ENCODE data around the gene CTRB2.
"Not testable (repeated sequence)": the region's sequence is repeated elsewhere in the genome, so short reads cannot be mapped to it uniquely, and the experiment has no call there.

Gene CTRB2

GRCh38 chr16:75216127-75216526 lies 9.2 kb upstream of the CTRB2 start:
- TF ChIP-seq, protein P1, sequence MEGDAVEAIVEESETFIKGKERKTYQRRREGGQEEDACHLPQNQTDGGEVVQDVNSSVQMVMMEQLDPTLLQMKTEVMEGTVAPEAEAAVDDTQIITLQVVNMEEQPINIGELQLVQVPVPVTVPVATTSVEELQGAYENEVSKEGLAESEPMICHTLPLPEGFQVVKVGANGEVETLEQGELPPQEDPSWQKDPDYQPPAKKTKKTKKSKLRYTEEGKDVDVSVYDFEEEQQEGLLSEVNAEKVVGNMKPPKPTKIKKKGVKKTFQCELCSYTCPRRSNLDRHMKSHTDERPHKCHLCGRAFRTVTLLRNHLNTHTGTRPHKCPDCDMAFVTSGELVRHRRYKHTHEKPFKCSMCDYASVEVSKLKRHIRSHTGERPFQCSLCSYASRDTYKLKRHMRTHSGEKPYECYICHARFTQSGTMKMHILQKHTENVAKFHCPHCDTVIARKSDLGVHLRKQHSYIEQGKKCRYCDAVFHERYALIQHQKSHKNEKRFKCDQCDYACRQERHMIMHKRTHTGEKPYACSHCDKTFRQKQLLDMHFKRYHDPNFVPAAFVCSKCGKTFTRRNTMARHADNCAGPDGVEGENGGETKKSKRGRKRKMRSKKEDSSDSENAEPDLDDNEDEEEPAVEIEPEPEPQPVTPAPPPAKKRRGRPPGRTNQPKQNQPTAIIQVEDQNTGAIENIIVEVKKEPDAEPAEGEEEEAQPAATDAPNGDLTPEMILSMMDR (IDR thresholded peaks at IDR 0.05; ENCODE audit: borderline replicate concordance, control extremely low read depth, extremely low read depth, insufficient read depth, missing control alignments) = no peak
- DNase-seq (ENCODE audit: low spot score) = no peak
- in situ Hi-C loops (cut with MboI; ENCODE audit: low sequenced_read_pairs, unreplicated experiment) = loop anchor here (10.0 to 25.0 kb wide), 2 partner anchors 169 to 546 kb away; no protein-coding TSS in a partner anchor

DNA sequence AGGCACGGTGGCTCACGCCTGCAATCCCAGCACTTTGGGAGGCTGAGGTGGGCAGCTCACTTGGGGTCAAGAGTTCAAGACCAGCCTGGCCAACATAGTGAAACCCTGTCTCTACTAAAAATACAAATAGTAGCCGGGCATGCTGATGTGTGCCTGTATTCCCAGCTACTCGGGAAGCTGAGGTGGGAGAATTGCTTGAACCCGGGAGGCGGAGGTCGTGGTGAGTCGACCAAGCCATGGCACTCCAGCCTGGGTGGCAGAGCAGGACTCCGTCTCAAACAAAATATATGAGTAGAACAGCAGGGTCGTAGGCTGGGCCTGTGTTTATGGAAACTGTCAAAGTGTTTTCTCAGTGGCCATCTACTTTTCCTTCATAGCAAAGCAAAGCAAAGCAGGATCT lies 4.3 kb upstream of the CTRB2 start:
- in situ Hi-C loops (cut with MboI; ENCODE audit: low sequenced_read_pairs, unreplicated experiment) = loop anchor here (10.0 to 25.0 kb wide), 2 partner anchors 174 to 551 kb away; no protein-coding TSS in a partner anchor
- not testable (repeated sequence) for DNase-seq (ENCODE audit: low spot score)

- in situ Hi-C loops (cut with MboI; ENCODE audit: low sequenced_read_pairs, unreplicated experiment) = loop anchor here (10.0 to 25.0 kb wide), 2 partner anchors 175 to 552 kb away; no protein-coding TSS in a partner anchor
- DNase-seq (ENCODE audit: low spot score) = no peak
- TF ChIP-seq, protein P1 (IDR thresholded peaks at IDR 0.05; ENCODE audit: borderline replicate concordance, control extremely low read depth, extremely low read depth, insufficient read depth, missing control alignments) = no peak
Observed at GRCh38 chr16:75209944-75210343, 3.0 kb upstream of the CTRB2 start.

- not testable (repeated sequence) for DNase-seq (ENCODE audit: low spot score)
- in situ Hi-C loops (cut with MboI; ENCODE audit: low sequenced_read_pairs, unreplicated experiment) = loop anchor here (25.0 kb wide), 1 partner anchor 553 kb away; no protein-coding TSS in a partner anchor
Observed at GRCh38 chr16:75209514-75209913, 2.6 kb upstream of the CTRB2 start.

DNA sequence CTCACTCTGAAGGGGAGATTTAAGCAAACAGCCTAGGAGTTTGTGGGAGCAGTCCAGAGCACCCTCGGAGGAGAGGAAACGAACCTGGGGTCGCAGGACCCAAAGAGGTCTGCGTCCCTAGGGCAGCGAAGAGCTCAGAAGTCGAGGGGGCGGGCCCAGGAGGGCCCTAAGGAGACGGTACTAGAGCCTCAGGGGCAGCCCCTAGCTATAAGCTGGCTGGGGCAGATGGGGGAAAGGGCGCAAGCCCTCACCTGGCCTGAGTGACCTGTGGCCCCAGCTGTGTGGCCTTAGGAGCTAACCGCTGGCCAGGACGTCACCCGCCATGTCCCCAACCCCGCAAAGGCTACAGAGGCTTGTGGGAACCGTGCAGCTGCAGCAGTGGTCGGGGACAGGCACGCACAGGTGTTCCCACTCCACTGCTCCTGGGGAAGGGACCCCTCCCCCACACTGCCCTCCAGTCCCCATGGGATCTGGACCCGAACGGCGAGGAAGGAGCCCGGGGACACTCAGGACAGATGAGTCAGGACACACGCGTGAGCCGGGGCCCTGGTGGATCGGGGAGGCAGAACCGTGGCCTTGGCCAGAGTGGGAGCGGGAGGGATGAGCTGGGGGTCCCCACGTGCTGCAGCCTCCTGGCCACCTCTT lies 2.0 kb upstream of the CTRB2 start:
- in situ Hi-C loops (cut with MboI; ENCODE audit: low sequenced_read_pairs, unreplicated experiment) = loop anchor here (25.0 kb wide), 1 partner anchor 553 kb away; no protein-coding TSS in a partner anchor
- peak; percentile 15 for DNase-seq (ENCODE audit: low spot score)
- TF ChIP-seq, protein P1 (IDR thresholded peaks at IDR 0.05; ENCODE audit: borderline replicate concordance, control extremely low read depth, extremely low read depth, insufficient read depth, missing control alignments) = no peak

DNA sequence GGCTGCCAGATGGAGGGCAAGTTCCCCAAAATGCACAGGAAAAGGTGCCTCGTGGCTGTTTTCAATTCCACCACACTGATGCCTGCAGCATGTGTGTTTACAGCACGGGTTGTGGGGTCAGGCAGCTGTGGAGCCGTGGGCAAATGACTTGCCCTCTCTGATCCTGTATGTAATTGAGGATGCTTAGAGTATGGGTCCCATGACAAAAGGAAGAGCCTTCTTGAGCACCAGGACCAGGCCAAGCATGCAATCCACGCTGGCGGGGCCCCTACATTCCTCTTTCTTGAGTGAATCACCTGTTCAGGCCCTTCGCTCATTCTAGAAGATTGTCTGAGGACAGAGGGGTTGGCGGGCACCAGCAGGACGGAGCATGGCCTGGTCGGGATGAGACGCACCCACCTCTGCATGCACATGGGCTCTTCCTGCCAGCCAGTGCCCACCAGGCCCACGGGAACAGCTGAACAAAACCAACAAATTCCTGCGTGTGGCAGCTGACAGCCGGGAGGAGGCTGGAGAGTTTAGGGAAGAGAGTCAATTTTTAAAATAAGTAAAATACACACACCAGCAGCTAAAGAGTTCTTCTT lies 1.4 kb upstream of the CTRB2 start:
- peak; percentile 18 for DNase-seq (ENCODE audit: low spot score)
- in situ Hi-C loops (cut with MboI; ENCODE audit: low sequenced_read_pairs, unreplicated experiment) = loop anchor here (25.0 kb wide), 1 partner anchor 554 kb away; no protein-coding TSS in a partner anchor

DNA sequence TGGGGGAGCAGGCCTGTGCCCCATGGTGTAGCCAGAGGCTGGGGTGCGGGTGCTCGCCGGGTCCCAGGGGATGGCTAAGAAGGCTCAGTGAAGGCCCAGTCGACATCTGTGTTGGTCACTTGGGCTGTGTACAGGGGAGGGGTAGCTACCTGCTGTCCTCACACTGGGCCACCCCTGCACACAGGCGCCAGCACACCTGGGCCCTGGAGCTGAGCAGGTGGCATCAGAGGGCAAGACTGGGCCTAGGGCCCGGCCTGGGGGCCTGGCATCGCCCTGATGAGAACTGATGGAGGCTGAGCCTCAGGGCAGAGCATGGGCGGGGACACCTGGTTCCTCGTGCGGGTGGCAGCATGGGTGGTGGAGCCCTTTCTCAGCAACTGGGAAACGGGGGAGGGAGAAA lies 870 bp upstream of the CTRB2 start:
- TF ChIP-seq, protein P1 (IDR thresholded peaks at IDR 0.05; ENCODE audit: borderline replicate concordance, control extremely low read depth, extremely low read depth, insufficient read depth, missing control alignments) = no peak
- in situ Hi-C loops (cut with MboI; ENCODE audit: low sequenced_read_pairs, unreplicated experiment) = loop anchor here (25.0 kb wide), 1 partner anchor 554 kb away; no protein-coding TSS in a partner anchor
- peak; percentile 27 for DNase-seq (ENCODE audit: low spot score)

More for the DNA sequence above, 1.4 kb upstream of the CTRB2 start:
- TF ChIP-seq, protein P1 (IDR thresholded peaks at IDR 0.05; ENCODE audit: borderline replicate concordance, control extremely low read depth, extremely low read depth, insufficient read depth, missing control alignments) = no peak

- in situ Hi-C loops (cut with MboI; ENCODE audit: low sequenced_read_pairs, unreplicated experiment) = loop anchor here (25.0 kb wide), 1 partner anchor 556 kb away; no protein-coding TSS in a partner anchor
- not testable (repeated sequence) for DNase-seq (ENCODE audit: low spot score)
Observed at GRCh38 chr16:75205961-75206748, 806 bp downstream of the CTRB2 start.

GRCh38 chr16:75205438-75205837 lies 1.5 kb downstream of the CTRB2 start:
- not testable (repeated sequence) for DNase-seq (ENCODE audit: low spot score)
- in situ Hi-C loops (cut with MboI; ENCODE audit: low sequenced_read_pairs, unreplicated experiment) = loop anchor here (25.0 kb wide), 1 partner anchor 557 kb away; no protein-coding TSS in a partner anchor

DNA sequence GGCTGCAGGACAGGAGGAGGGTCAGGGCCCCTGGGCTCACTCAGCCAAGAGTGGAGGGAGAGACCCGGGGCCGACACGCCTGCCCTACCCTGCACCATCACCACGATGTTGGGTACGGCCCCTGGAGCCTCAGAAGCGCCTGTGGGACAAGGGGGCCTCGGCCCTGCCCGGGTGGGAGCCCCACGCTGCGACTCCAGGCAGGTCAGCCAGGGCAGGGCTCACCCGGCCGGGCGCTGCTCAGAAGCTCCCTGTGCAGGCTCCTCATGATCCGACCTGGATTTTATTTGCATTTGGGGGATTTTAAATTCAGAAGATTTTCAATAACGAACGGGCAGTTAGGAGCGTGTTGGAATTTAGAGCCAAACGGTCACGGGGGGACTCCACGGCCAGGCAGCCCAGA lies 2.1 kb downstream of the CTRB2 start:
- in situ Hi-C loops (cut with MboI; ENCODE audit: low sequenced_read_pairs, unreplicated experiment) = loop anchor here (25.0 kb wide), 1 partner anchor 557 kb away; no protein-coding TSS in a partner anchor
- not testable (repeated sequence) for DNase-seq (ENCODE audit: low spot score)

Data from GM13976 (cell line).